H1 (cell line): ENCODE data around the gene NUP107. TPM values are rescaled to one million over a fixed set of nuclear protein-coding genes. Genes with fewer than 3 reads are reported as not detected.

Experiments used
- CTCF ChIA-PET: fragments of 300-600 bp; sonication (Branson Sonifier 250); formaldehyde crosslinking; loops from one replicate; lab custom pipeline; 2021; ENCODE audit not compliant: partially characterized antibody; lab: Charles Lee
- POLR2A ChIA-PET: fragments of 300-600 bp; sonication (Branson Sonifier 250); formaldehyde crosslinking; loops from one replicate; lab custom pipeline; 2021; ENCODE audit warnings: inconsistent platforms; ENCODE audit not compliant: partially characterized antibody; lab: Charles Lee
- DNase-seq, 2 experiments: peaks; one replicate each; pipeline versions ENCODE4 v3.0.0 to v3.0.0-alpha.2; 2010 to 2022; ENCODE audit warnings: low spot score in 2 of 2, low read depth in 1 of 2, mixed read lengths in 1 of 2
- FAIRE-seq: peaks from 2 replicates; lab custom pipeline; 2011; peaks lifted over from hg19 to GRCh38; lab: Jason Lieb, UNC
- H2AFZ ChIP-seq: 2 replicates; pipeline ENCODE4 v1.8.1; 2012; ENCODE audit warnings: low read length, inconsistent platforms
- H2AK5ac ChIP-seq: 2 replicates; pipeline ENCODE4 v1.6.1; 2013; ENCODE audit warnings: low read depth, low read length
- H2BK120ac ChIP-seq: replicated peaks from 2 replicates; pipeline ENCODE3; 2013; ENCODE audit warnings: low read depth, low read length, inconsistent platforms
- H2BK12ac ChIP-seq: 2 replicates; pipeline ENCODE4 v1.6.1; 2013; ENCODE audit warnings: low read depth, low read length
- H2BK15ac ChIP-seq: 2 replicates; pipeline ENCODE4 v1.6.1; 2013; ENCODE audit warnings: low read length
- H2BK20ac ChIP-seq: 2 replicates; pipeline ENCODE4 v1.6.1; 2013; ENCODE audit warnings: low read length
- H2BK5ac ChIP-seq: 2 replicates; pipeline ENCODE4 v1.6.1; 2013; ENCODE audit warnings: low read depth, low read length
- H3K14ac ChIP-seq: 2 replicates; pipeline ENCODE4 v1.6.1; 2013; ENCODE audit warnings: inconsistent platforms; ENCODE audit not compliant: insufficient read length
- H3K18ac ChIP-seq: 2 replicates; pipeline ENCODE4 v1.6.1; 2013; ENCODE audit warnings: low read length; ENCODE audit errors: extremely low read depth
- H3K23ac ChIP-seq: 2 replicates; pipeline ENCODE4 v1.6.1; 2013; ENCODE audit warnings: inconsistent platforms; ENCODE audit not compliant: insufficient read length
- H3K23me2 ChIP-seq: 2 replicates; pipeline ENCODE4 v1.6.1; 2013; ENCODE audit warnings: low read depth, low read length
- H3K27ac ChIP-seq: 2 replicates; pipeline ENCODE4 v1.6.1; 2011; ENCODE audit warnings: low read depth, low read length, inconsistent platforms
- H3K27me3 ChIP-seq, 4 experiments: replicated peaks in 1 of 4; 1 replicate in 1 of 4; 2 replicates in 3 of 4; pipeline versions ENCODE4 v1.6.1 to v1.8.1; 2011 to 2013; ENCODE audit warnings: low read length in 3 of 4, mild to moderate bottlenecking in 3 of 4, inconsistent platforms in 2 of 4, mixed read lengths in 2 of 4, moderate library complexity in 1 of 4; ENCODE audit not compliant: control insufficient read depth in 3 of 4, insufficient read depth in 3 of 4; ENCODE audit errors: extremely low read depth in 1 of 4
- H3K36me3 ChIP-seq, 4 experiments: 2 replicates each; pipeline versions ENCODE4 v1.6.1 to v1.8.1; 2011 to 2013; ENCODE audit warnings: mild to moderate bottlenecking in 4 of 4, low read length in 3 of 4, moderate library complexity in 2 of 4, control low read depth in 1 of 4, inconsistent platforms in 1 of 4; ENCODE audit not compliant: insufficient read depth in 4 of 4, control insufficient read depth in 2 of 4
- H3K4ac ChIP-seq: replicated peaks from 2 replicates; pipeline ENCODE3; 2013; ENCODE audit warnings: low read length, low read depth, mixed read lengths, inconsistent platforms; ENCODE audit not compliant: insufficient read length
- H3K4me1 ChIP-seq, 4 experiments: replicated peaks in 1 of 4; 1 replicate in 1 of 4; 2 replicates in 3 of 4; pipeline versions ENCODE4 v1.6.1 to v1.8.1; 2011 to 2013; ENCODE audit warnings: low read length in 3 of 4, inconsistent platforms in 2 of 4, mixed read lengths in 1 of 4; ENCODE audit not compliant: insufficient read depth in 4 of 4, control insufficient read depth in 3 of 4
- H3K4me2 ChIP-seq, 2 experiments: 2 replicates each; pipeline versions ENCODE4 v1.6.1 to v1.8.1; 2011 to 2013; ENCODE audit warnings: low read depth in 2 of 2, low read length in 2 of 2, control low read depth in 1 of 2, inconsistent platforms in 1 of 2, mild to moderate bottlenecking in 1 of 2; ENCODE audit not compliant: insufficient read depth in 1 of 2
- H3K4me3 ChIP-seq, 4 experiments: fragments of 200-600, 300-600 bp in 1 of 4; sonication (generic), shearing (Covaris generic), sonication (Bioruptor Twin) in 1 of 4; 2 replicates each; pipeline versions ENCODE4 v1.5.1 to v1.8.1; 2011 to 2016; ENCODE audit warnings: low read length in 4 of 4, low read depth in 3 of 4, control low read depth in 2 of 4, inconsistent platforms in 2 of 4, mild to moderate bottlenecking in 2 of 4, mixed read lengths in 1 of 4, moderate library complexity in 1 of 4; ENCODE audit not compliant: insufficient read depth in 2 of 4; ENCODE audit errors: extremely low read depth in 1 of 4
- H3K56ac ChIP-seq: replicated peaks from 2 replicates; pipeline ENCODE3; 2013; ENCODE audit warnings: low read depth, mild to moderate bottlenecking, mixed read lengths, low read length, inconsistent platforms; ENCODE audit not compliant: insufficient read length
- H3K79me1 ChIP-seq: 2 replicates; pipeline ENCODE4 v1.6.1; 2013; ENCODE audit warnings: low read depth, low read length, control low read depth
- H3K79me2 ChIP-seq, 2 experiments: 2 replicates each; pipeline versions ENCODE4 v1.6.1 to v1.8.1; 2012 to 2013; ENCODE audit warnings: low read length in 2 of 2, mild to moderate bottlenecking in 2 of 2, inconsistent platforms in 1 of 2; ENCODE audit not compliant: insufficient read depth in 2 of 2, control insufficient read depth in 1 of 2
- H3K9ac ChIP-seq, 4 experiments: replicated peaks in 1 of 4; 1 replicate in 1 of 4; 2 replicates in 3 of 4; pipeline versions ENCODE4 v1.6.1 to v1.8.1; 2011 to 2013; ENCODE audit warnings: low read depth in 3 of 4, low read length in 3 of 4, control low read depth in 2 of 4, mild to moderate bottlenecking in 2 of 4, moderate library complexity in 2 of 4, inconsistent platforms in 1 of 4; ENCODE audit errors: extremely low read depth in 1 of 4
- H3K9me3 ChIP-seq, 2 experiments: 2 replicates each; pipeline versions ENCODE4 v1.6.1 to v1.8.1; 2012 to 2013; ENCODE audit warnings: mild to moderate bottlenecking in 2 of 2, moderate library complexity in 2 of 2, control low read depth in 1 of 2, inconsistent platforms in 1 of 2, low read depth in 1 of 2, low read length in 1 of 2, mixed read lengths in 1 of 2; ENCODE audit not compliant: insufficient read depth in 2 of 2
- H4K20me1 ChIP-seq, 2 experiments: replicated peaks in 1 of 2; 2 replicates each; pipeline versions ENCODE3 to v1.8.1; 2011 to 2013; ENCODE audit warnings: inconsistent platforms in 2 of 2, low read length in 2 of 2, mild to moderate bottlenecking in 1 of 2; ENCODE audit not compliant: insufficient read depth in 2 of 2, control insufficient read depth in 1 of 2
- H4K5ac ChIP-seq: 2 replicates; pipeline ENCODE4 v1.6.1; 2013; ENCODE audit warnings: low read length, low read depth, mixed read lengths, inconsistent platforms; ENCODE audit not compliant: insufficient read length
- H4K8ac ChIP-seq: 2 replicates; pipeline ENCODE4 v1.8.0; 2013; ENCODE audit warnings: mild to moderate bottlenecking, moderate library complexity, low read length, inconsistent platforms; ENCODE audit not compliant: insufficient read depth; ENCODE audit errors: extremely low read depth
- H4K91ac ChIP-seq: replicated peaks from 2 replicates; pipeline ENCODE3; 2013; ENCODE audit warnings: low read length, mixed read lengths, inconsistent platforms; ENCODE audit not compliant: insufficient read length
- JUND ChIP-seq: IDR thresholded peaks from 2 replicates; pipeline ENCODE4 v1.6.1; 2011; ENCODE audit warnings: mild to moderate bottlenecking, improper control_type of control experiment, low read length
- SAP30 ChIP-seq: fragments of 300-600 bp; sonication (generic); IDR thresholded peaks from 2 replicates; pipeline ENCODE4 v1.7.1; 2012; ENCODE audit warnings: low read length, moderate library complexity, mild to moderate bottlenecking, inconsistent platforms; ENCODE audit not compliant: insufficient read depth, insufficient replicate concordance
- whole genome bisulfite sequencing, 2 experiments: shearing (Covaris generic) in 1 of 2; methylation state at CpG; one replicate each; pipeline versions ENCODE4 v1.1.6 to v1.1.7; 2013 to 2015; ENCODE audit warnings: low lambda C conversion rate in 2 of 2, mixed read lengths in 2 of 2, inconsistent platforms in 1 of 2, low coverage in 1 of 2, missing lambda C conversion rate in 1 of 2; ENCODE audit not compliant: insufficient replicate concordance in 2 of 2, insufficient coverage in 1 of 2, insufficient read length in 1 of 2; ENCODE audit errors: extremely low coverage in 1 of 2, missing lambda C conversion rate in 1 of 2; 5-methylcytosine and 5-hydroxymethylcytosine counted together
- polyA plus RNA-seq, 7 experiments: library from polyadenylated mRNA; depleted of rRNA in 3 of 7; stranded (reverse) in 5 of 7; unstranded in 2 of 7; fragments of >200 nt in 5 of 7; fragments of 200-250 nt in 2 of 7; gene quantifications; 1 replicate in 5 of 7; 2 replicates in 1 of 7; 4 replicates in 1 of 7; pipeline versions ENCODE4 v1.2.1 to v1.2.3, GENCODE V29; 2011 to 2013; ENCODE audit warnings: missing spikeins in 2 of 7, mixed read lengths in 2 of 7
- total RNA-seq: library from RNA; stranded (reverse); fragmentation: NEBNext Ultra II Directional; extraction: Animal tissue kit (Norgen Biotek cat#: 25700); gene quantifications from 2 replicates; pipeline ENCODE4 v1.2.1, GENCODE V29; 2021

The NUP107 gene
- total and polyA plus RNA-seq, 2 of the 8 experiments (the other 6 are each of a cell fraction or from before 2014, with no cell fraction given), result 46.1 to 141 TPM

DNA sequence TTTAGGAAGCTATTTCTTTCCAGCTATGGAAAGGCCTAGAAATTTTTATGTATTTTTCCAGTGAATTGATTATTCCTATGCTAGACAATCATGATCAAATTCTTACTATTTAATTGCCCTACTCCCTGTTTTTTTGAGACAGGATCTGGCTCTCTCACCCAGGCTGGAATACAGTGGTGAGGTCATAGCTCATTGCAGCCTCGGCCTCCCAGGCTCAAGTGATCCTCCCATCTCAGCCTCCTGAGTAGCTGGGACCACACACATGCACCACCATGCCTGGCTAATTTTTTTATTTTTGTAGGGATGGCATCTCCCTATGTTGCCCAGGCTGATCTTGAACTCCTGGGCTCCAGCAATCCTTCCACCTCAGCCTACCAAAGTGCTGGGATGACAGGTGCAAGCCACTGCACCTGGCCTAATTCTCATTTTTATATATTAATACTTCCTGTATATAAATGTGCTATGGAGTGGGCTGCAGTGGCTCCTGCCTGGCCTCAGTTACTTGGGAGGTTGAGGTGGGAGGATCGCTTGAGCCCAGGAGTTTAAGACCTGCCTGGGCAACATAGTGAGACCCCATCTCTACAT, 105.2 kb downstream of the NUP107 start:
- H3K27me3 ChIP-seq, result no peaks in the 10 kb centered on the region
- DNase-seq (no peak), FAIRE-seq (no peak)
- H3K4me3 ChIP-seq, result no peak overlapping the region
- H3K9ac ChIP-seq, result no peak overlapping the region
- H2BK15ac ChIP-seq, result no peak overlapping the region
- no peak overlapping the region for H2BK120ac ChIP-seq
- no peak overlapping the region for H2BK12ac ChIP-seq
- H3K9me3 ChIP-seq, result no peaks in the 10 kb centered on the region; a peak in 1 of 4 replicates
- no peaks in the 10 kb centered on the region for H3K23me2 ChIP-seq
- no peaks in the 10 kb centered on the region for H3K36me3 ChIP-seq
- H3K4me1 ChIP-seq, result peaks cover 0 to 2% (median 0%) of the 10 kb centered on the region in 4 experiments; a peak in 1 of 7 replicates
- H3K79me1 ChIP-seq, result no peaks in the 10 kb centered on the region
- CTCF ChIA-PET, result no interaction called here
- no peaks in the 10 kb centered on the region for H4K20me1 ChIP-seq
- no peak overlapping the region for H2AK5ac ChIP-seq
- no peak overlapping the region for H4K91ac ChIP-seq
- no peak overlapping the region for H3K56ac ChIP-seq
- H3K23ac ChIP-seq, result no peak overlapping the region
- H3K4ac ChIP-seq, result no peak overlapping the region
- no peak overlapping the region for H2BK5ac ChIP-seq
- POLR2A ChIA-PET, result interaction anchor here (1.0 kb wide), 1 partner anchor 9 kb away, joined by 4 read pairs; no protein-coding TSS in a partner anchor
- no peak overlapping the region for H4K5ac ChIP-seq
- H4K8ac ChIP-seq, result no peak overlapping the region
- H3K27ac ChIP-seq, result no peak overlapping the region
- H2BK20ac ChIP-seq, result no peak overlapping the region
- H3K14ac ChIP-seq, result no peak overlapping the region
- H3K4me2 ChIP-seq, result no peak overlapping the region
- H3K79me2 ChIP-seq, result no peaks in the 10 kb centered on the region
- H2AFZ ChIP-seq, result no peak overlapping the region
- WGBS, 2 experiments, result 97% methylated on average over 2 of the region's 2 CpGs; no CpG with 5 or more reads in 1 of the 2 experiments
- H3K18ac ChIP-seq, result no peak overlapping the region
- no peak for TF ChIP-seq JUND
- TF ChIP-seq SAP30, result no peak
